ENCODE measurements around the gene TRMT112. TPM values are rescaled to one million over a fixed set of nuclear protein-coding genes. Genes with fewer than 3 reads are reported as not detected.

Gene TRMT112
- total and polyA plus RNA-seq, 10 of the 15 experiments (the other 5 are each of a cell fraction or from before 2014, with no cell fraction given), result 212 to 455 (median 308) TPM

GRCh38 chr11:64317325-64317960 lies at the start of gene TRMT112 (continued):
- TF ChIP-seq, protein P1, sequence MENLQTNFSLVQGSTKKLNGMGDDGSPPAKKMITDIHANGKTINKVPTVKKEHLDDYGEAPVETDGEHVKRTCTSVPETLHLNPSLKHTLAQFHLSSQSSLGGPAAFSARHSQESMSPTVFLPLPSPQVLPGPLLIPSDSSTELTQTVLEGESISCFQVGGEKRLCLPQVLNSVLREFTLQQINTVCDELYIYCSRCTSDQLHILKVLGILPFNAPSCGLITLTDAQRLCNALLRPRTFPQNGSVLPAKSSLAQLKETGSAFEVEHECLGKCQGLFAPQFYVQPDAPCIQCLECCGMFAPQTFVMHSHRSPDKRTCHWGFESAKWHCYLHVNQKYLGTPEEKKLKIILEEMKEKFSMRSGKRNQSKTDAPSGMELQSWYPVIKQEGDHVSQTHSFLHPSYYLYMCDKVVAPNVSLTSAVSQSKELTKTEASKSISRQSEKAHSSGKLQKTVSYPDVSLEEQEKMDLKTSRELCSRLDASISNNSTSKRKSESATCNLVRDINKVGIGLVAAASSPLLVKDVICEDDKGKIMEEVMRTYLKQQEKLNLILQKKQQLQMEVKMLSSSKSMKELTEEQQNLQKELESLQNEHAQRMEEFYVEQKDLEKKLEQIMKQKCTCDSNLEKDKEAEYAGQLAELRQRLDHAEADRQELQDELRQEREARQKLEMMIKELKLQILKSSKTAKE (IDR thresholded peaks at IDR 0.05; ENCODE audit: low read depth, poor library complexity, severe bottlenecking), result peak; percentile 92
- TF ChIP-seq HDAC2 (IDR thresholded peaks at IDR 0.05), result no peak
- TF ChIP-seq SMAD1 (IDR thresholded peaks at IDR 0.05; ENCODE audit: low read depth, partially characterized antibody), result peak; percentile 73
- TF ChIP-seq, protein P2, sequence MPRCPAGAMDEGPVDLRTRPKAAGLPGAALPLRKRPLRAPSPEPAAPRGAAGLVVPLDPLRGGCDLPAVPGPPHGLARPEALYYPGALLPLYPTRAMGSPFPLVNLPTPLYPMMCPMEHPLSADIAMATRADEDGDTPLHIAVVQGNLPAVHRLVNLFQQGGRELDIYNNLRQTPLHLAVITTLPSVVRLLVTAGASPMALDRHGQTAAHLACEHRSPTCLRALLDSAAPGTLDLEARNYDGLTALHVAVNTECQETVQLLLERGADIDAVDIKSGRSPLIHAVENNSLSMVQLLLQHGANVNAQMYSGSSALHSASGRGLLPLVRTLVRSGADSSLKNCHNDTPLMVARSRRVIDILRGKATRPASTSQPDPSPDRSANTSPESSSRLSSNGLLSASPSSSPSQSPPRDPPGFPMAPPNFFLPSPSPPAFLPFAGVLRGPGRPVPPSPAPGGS (IDR thresholded peaks at IDR 0.05; ENCODE audit: borderline replicate concordance, insufficient read depth, low read depth, low read length, poor library complexity, severe bottlenecking), result peak; percentile 84
- TF ChIP-seq, protein P3, sequence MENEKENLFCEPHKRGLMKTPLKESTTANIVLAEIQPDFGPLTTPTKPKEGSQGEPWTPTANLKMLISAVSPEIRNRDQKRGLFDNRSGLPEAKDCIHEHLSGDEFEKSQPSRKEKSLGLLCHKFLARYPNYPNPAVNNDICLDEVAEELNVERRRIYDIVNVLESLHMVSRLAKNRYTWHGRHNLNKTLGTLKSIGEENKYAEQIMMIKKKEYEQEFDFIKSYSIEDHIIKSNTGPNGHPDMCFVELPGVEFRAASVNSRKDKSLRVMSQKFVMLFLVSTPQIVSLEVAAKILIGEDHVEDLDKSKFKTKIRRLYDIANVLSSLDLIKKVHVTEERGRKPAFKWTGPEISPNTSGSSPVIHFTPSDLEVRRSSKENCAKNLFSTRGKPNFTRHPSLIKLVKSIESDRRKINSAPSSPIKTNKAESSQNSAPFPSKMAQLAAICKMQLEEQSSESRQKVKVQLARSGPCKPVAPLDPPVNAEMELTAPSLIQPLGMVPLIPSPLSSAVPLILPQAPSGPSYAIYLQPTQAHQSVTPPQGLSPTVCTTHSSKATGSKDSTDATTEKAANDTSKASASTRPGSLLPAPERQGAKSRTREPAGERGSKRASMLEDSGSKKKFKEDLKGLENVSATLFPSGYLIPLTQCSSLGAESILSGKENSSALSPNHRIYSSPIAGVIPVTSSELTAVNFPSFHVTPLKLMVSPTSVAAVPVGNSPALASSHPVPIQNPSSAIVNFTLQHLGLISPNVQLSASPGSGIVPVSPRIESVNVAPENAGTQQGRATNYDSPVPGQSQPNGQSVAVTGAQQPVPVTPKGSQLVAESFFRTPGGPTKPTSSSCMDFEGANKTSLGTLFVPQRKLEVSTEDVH (IDR thresholded peaks at IDR 0.05; ENCODE audit: low read depth, partially characterized antibody), result peak; percentile 87
- no peak for TF ChIP-seq CEBPB (IDR thresholded peaks at IDR 0.05; ENCODE audit: borderline replicate concordance in 1 of 2, low read depth in 2 of 2, low read length in 2 of 2)
- TF ChIP-seq NKRF (conservative IDR thresholded peaks at IDR 0.05), result peak; percentile 89
- peak; percentile 53; the same call in 1 of the 2 replicates for TF ChIP-seq BACH1 (IDR thresholded peaks at IDR 0.05; ENCODE audit: borderline replicate concordance)
- peak; percentile 75; the same call in 1 of the 2 replicates for TF ChIP-seq MXI1 (IDR thresholded peaks at IDR 0.05; ENCODE audit: low read depth, low read length)
- no peak for TF ChIP-seq MYB (IDR thresholded peaks at IDR 0.05; ENCODE audit: borderline replicate concordance, low read depth, low read length)
- peak; percentile 13; the same call in 1 of the 2 replicates for TF ChIP-seq GATAD2B (conservative IDR thresholded peaks at IDR 0.05; ENCODE audit: low read depth)
- TF ChIP-seq ETV6 (conservative IDR thresholded peaks at IDR 0.05 in 1 of 2, IDR thresholded peaks at IDR 0.05 in 1 of 2; ENCODE audit: borderline replicate concordance in 1 of 2, low read depth in 1 of 2), result peak in 1 of 2 experiments; percentile 59; a peak in 2 of 4 replicates
- no peak for TF ChIP-seq SUPT20H (IDR thresholded peaks at IDR 0.05; ENCODE audit: borderline replicate concordance, control insufficient read depth, low read depth, low read length)
- no peak for TF ChIP-seq TARDBP (IDR thresholded peaks at IDR 0.05; ENCODE audit: borderline replicate concordance)
- TF ChIP-seq, protein P4, sequence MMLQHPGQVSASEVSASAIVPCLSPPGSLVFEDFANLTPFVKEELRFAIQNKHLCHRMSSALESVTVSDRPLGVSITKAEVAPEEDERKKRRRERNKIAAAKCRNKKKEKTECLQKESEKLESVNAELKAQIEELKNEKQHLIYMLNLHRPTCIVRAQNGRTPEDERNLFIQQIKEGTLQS (IDR thresholded peaks at IDR 0.05; ENCODE audit: borderline replicate concordance, extremely low read depth, low read depth, low read length), result no peak; the same call in 1 of the 2 replicates
- TF ChIP-seq WRNIP1 (IDR thresholded peaks at IDR 0.05; ENCODE audit: borderline replicate concordance, low read depth, low read length), result no peak
- TF ChIP-seq ZNF622 (IDR thresholded peaks at IDR 0.05), result no peak
- TF ChIP-seq SMAD5 (IDR thresholded peaks at IDR 0.05; ENCODE audit: low read depth), result peak; percentile 75
- TF ChIP-seq KAT2A (conservative IDR thresholded peaks at IDR 0.05; ENCODE audit: control insufficient read depth, low read depth, low read length), result no peak
- 0 out of 2 replicates have a peak, but pooled peaks have one; percentile 8 for TF ChIP-seq MTA3 (IDR thresholded peaks at IDR 0.05; ENCODE audit: borderline replicate concordance, low read length)

Data from GM12878 (cell line).